Right lobe of liver (tissue), 4 donors: ENCODE results near the gene OCLN.

Source experiments
- POLR2A ChIP-seq: fragments of 450-650 bp; IDR thresholded peaks from one replicate; pipeline ENCODE4 v1.6.1; 2017; ENCODE audit warnings: antibody characterized with exemption, mild to moderate bottlenecking
- TF ChIP-seq, protein P1 (sequence below), 4 donors: fragments of 200-600 bp in 3 of 4; fragments of 450-650 bp in 1 of 4; IDR thresholded peaks; one replicate each; pipeline versions ENCODE4 v1.5.1 to v1.8.0; 2016 to 2022; ENCODE audit warnings: antibody characterized with exemption in 4 of 4, mild to moderate bottlenecking in 2 of 4
- donor health status: DM: no; HTN: no; CAD: no.
- donor health status: DM: no; HTN: no; CAD: no.
- donor health status: DM: no; HTN: yes; CAD: no.

DNA sequence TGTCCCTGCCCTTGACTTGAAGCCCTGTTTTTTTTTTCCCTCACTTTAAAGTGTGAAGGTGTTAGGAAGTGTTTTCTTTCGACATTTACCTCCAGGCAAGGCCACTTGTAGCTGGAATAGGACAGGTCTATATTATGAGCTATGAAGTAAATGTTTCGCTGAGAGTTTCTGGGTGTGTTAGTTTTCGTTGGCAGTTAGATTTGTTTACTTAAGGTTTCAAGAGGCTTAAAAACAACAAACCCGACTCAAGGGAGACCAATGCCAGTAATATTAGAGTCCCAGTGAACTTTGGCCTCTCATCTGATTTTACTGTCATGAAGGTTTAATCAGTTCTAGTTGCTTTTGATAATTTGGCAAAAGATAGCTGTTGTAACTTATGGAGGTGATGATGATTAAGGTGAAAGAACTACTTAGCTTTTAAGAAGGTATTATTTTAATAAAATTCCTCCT, 25.2 kb downstream of the OCLN start:
- TF ChIP-seq POLR2A, result no peak
- TF ChIP-seq, protein P1, sequence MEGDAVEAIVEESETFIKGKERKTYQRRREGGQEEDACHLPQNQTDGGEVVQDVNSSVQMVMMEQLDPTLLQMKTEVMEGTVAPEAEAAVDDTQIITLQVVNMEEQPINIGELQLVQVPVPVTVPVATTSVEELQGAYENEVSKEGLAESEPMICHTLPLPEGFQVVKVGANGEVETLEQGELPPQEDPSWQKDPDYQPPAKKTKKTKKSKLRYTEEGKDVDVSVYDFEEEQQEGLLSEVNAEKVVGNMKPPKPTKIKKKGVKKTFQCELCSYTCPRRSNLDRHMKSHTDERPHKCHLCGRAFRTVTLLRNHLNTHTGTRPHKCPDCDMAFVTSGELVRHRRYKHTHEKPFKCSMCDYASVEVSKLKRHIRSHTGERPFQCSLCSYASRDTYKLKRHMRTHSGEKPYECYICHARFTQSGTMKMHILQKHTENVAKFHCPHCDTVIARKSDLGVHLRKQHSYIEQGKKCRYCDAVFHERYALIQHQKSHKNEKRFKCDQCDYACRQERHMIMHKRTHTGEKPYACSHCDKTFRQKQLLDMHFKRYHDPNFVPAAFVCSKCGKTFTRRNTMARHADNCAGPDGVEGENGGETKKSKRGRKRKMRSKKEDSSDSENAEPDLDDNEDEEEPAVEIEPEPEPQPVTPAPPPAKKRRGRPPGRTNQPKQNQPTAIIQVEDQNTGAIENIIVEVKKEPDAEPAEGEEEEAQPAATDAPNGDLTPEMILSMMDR (IDR thresholded peaks at IDR 0.05), result no peak
